ENCODE data around the gene WDR70. TPM values are rescaled to one million over a fixed set of nuclear protein-coding genes. Genes with fewer than 3 reads are reported as not detected.

WDR70 gene
- total RNA-seq, 1 experiment from 2014 or later = 40.2 TPM

- CTCF ChIA-PET = no interaction called here
- no TSS peak for BruUV-seq (replicated peaks)
- H3K36me3 ChIP-seq (ENCODE audit: control insufficient read depth, insufficient read depth, low read length) = no peaks in the 10 kb centered on the region
- H3K4me1 ChIP-seq = no peaks in the 10 kb centered on the region
- H3K27me3 ChIP-seq (replicated peaks; ENCODE audit: control insufficient read depth, insufficient read depth, low read length) = no peaks in the 10 kb centered on the region
- H3K9me3 ChIP-seq = no peaks in the 10 kb centered on the region
- Mint-ChIP-seq H3K27me3 (ENCODE audit: insufficient read depth, unreplicated experiment) (no peaks in the 10 kb centered on the region), H3K4me1 (ENCODE audit: low read depth, unreplicated experiment) (no peaks in the 10 kb centered on the region), H3K9me3 (ENCODE audit: unreplicated experiment) (no peaks in the 10 kb centered on the region), H3K36me3 (ENCODE audit: insufficient read depth, unreplicated experiment) (peaks cover 7% of the 10 kb centered on the region), H3K27ac (ENCODE audit: unreplicated experiment) (no peak overlapping the region), H3K4me3 (ENCODE audit: unreplicated experiment) (no peak overlapping the region)
- no peak for DNase-seq
- TF ChIP-seq CTCF (IDR thresholded peaks at IDR 0.05; ENCODE audit: insufficient read depth in 1 of 2, low read depth in 1 of 2, low read length in 1 of 2, severe bottlenecking in 1 of 2, unreplicated experiment in 1 of 2) = no peak
- POLR2A ChIA-PET = no interaction called here
- intact Hi-C loops (cut with micrococcal nuclease; ENCODE audit: unreplicated experiment) = no loop called here
- H3K4me3 ChIP-seq (ENCODE audit: low read depth, low read length) = no peak overlapping the region
Observed at GRCh38 chr5:37565062-37565670, 186.0 kb downstream of the WDR70 start.

GRCh38 chr5:37567566-37567965, 188.4 kb downstream of the WDR70 start:
- no peak overlapping the region for H3K4me3 Mint-ChIP-seq (ENCODE audit: unreplicated experiment)
- Histone ChIP-seq H3K4me3 (ENCODE audit: low read depth, low read length) (no peak overlapping the region), H3K27me3 (replicated peaks; ENCODE audit: control insufficient read depth, insufficient read depth, low read length) (no peaks in the 10 kb centered on the region), H3K9me3 (no peaks in the 10 kb centered on the region), H3K36me3 (ENCODE audit: control insufficient read depth, insufficient read depth, low read length) (no peaks in the 10 kb centered on the region), H3K4me1 (no peaks in the 10 kb centered on the region)
- H3K36me3 Mint-ChIP-seq (ENCODE audit: insufficient read depth, unreplicated experiment) = no peaks in the 10 kb centered on the region
- H3K9me3 Mint-ChIP-seq (ENCODE audit: unreplicated experiment) = no peaks in the 10 kb centered on the region
- no peaks in the 10 kb centered on the region for H3K4me1 Mint-ChIP-seq (ENCODE audit: low read depth, unreplicated experiment)
- no peak for DNase-seq
- no peaks in the 10 kb centered on the region for H3K27me3 Mint-ChIP-seq (ENCODE audit: insufficient read depth, unreplicated experiment)
- H3K27ac Mint-ChIP-seq (ENCODE audit: unreplicated experiment) = no peak overlapping the region
- intact Hi-C loops (cut with micrococcal nuclease; ENCODE audit: unreplicated experiment) = no loop called here
- TF ChIP-seq CTCF (IDR thresholded peaks at IDR 0.05; ENCODE audit: insufficient read depth in 1 of 2, low read depth in 1 of 2, low read length in 1 of 2, severe bottlenecking in 1 of 2, unreplicated experiment in 1 of 2) = no peak
- CTCF ChIA-PET = no interaction called here
- POLR2A ChIA-PET = no interaction called here
- BruUV-seq (replicated peaks) = no TSS peak

GRCh38 chr5:37568018-37568753, 189.1 kb downstream of the WDR70 start:
- no peak for DNase-seq
- H3K27me3 Mint-ChIP-seq (ENCODE audit: insufficient read depth, unreplicated experiment) = no peaks in the 10 kb centered on the region
- no peak for TF ChIP-seq CTCF (IDR thresholded peaks at IDR 0.05; ENCODE audit: insufficient read depth in 1 of 2, low read depth in 1 of 2, low read length in 1 of 2, severe bottlenecking in 1 of 2, unreplicated experiment in 1 of 2)
- H3K4me3 ChIP-seq (ENCODE audit: low read depth, low read length) = no peak overlapping the region
- intact Hi-C loops (cut with micrococcal nuclease; ENCODE audit: unreplicated experiment) = no loop called here
- BruUV-seq (replicated peaks) = no TSS peak
- H3K4me3 Mint-ChIP-seq (ENCODE audit: unreplicated experiment) = no peak overlapping the region
- no peaks in the 10 kb centered on the region for H3K9me3 ChIP-seq
- no peaks in the 10 kb centered on the region for H3K36me3 ChIP-seq (ENCODE audit: control insufficient read depth, insufficient read depth, low read length)
- no peaks in the 10 kb centered on the region for H3K36me3 Mint-ChIP-seq (ENCODE audit: insufficient read depth, unreplicated experiment)
- no peaks in the 10 kb centered on the region for H3K4me1 ChIP-seq
- H3K4me1 Mint-ChIP-seq (ENCODE audit: low read depth, unreplicated experiment) = no peaks in the 10 kb centered on the region
- no peak overlapping the region for H3K27ac Mint-ChIP-seq (ENCODE audit: unreplicated experiment)
- H3K9me3 Mint-ChIP-seq (ENCODE audit: unreplicated experiment) = no peaks in the 10 kb centered on the region
- ChIA-PET POLR2A (no interaction called here), CTCF (no interaction called here)
- no peaks in the 10 kb centered on the region for H3K27me3 ChIP-seq (replicated peaks; ENCODE audit: control insufficient read depth, insufficient read depth, low read length)
